Stimulated activated CD8-positive, alpha-beta memory T cell treated with anti-CD3 and anti-CD28 coated beads, Interleukin-7, amount 100 ng/mL, for 1 hour (primary cell): ENCODE measurements around the gene TKT.

Experiments used
- DNase-seq, 2 donors: peaks; one replicate each; pipeline ENCODE4 v3.0.0-alpha.2; 2020; ENCODE audit warnings: low read depth in 2 of 2

Gene TKT

DNA sequence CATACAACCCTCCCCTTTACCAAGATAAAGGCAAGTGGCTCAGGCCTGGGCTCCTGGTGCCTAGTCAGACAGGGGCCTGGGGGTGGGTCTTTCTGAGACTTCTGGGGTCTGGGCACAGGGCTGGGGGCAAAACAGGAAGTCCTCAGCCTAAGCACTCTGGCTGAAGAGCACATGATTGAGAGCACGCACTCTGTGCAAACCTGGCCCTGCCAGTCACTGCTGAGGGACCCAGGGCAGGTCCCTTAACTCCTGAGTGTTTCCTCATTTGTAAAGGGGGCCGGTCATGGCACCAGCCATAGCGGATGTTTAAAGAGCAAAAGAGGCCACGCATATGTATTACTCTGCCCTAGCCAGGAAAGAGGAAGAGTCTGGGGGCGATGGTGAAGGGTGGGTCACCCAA is 16.0 kb downstream of the TKT start:
- no peak for DNase-seq

DNA sequence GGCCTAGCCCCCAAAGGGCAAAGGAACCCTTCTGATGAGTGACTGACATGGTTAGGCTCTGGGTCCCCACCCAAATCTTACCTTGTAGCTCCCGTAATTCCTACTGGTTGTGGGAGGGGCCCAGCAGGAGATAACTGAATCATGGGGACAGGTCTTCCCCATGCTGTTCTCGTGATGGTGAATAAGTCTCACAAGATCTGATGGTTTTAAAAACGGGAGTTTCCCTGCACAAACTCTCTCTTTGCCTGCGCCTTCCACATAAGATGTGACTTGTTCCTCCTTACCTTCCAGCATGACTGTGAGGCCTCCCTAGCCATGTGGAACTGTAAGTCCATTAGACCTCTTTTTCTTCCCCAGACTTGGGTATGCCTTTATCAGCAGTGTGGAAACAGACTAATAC is 16.9 kb downstream of the TKT start:
- no peak for DNase-seq

DNA sequence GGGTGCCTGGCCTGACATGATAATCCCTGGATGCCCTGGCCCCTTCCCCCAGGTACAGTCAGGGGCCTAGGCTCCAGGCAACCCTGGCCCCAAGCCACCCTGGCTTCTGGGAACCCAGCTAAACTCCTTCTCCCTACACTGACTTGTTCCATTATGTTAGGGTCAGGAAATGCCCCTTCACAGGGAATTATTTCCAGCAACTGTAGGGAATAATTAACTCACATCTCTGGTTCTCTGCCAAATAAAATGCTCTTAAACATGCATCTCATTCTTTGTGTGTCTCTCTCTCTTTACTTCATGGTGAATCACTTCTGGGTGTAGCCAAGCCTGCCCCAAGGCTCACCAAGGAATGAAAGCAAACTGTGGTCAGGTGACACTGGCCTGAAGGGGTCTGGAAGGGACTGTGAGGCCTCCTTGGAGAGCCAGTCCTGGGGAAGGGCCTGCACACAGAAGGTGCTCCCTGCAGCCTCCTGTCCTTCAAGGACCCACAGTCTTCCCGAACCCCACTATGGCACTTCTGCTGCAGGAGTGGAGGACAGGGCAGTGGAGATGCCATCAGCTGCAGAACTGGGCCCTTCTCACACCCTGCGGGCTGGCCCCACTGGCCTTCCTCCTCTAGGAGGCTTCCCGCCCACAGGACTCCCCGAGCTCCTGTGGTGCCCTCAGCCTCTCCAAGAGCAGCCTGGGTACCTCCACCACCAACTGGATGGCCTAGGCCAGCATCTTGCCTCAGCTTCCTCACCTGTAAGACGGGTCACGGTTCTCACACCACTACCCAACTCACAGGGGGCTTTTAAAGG is 17.6 kb downstream of the TKT start:
- no peak for DNase-seq

DNA sequence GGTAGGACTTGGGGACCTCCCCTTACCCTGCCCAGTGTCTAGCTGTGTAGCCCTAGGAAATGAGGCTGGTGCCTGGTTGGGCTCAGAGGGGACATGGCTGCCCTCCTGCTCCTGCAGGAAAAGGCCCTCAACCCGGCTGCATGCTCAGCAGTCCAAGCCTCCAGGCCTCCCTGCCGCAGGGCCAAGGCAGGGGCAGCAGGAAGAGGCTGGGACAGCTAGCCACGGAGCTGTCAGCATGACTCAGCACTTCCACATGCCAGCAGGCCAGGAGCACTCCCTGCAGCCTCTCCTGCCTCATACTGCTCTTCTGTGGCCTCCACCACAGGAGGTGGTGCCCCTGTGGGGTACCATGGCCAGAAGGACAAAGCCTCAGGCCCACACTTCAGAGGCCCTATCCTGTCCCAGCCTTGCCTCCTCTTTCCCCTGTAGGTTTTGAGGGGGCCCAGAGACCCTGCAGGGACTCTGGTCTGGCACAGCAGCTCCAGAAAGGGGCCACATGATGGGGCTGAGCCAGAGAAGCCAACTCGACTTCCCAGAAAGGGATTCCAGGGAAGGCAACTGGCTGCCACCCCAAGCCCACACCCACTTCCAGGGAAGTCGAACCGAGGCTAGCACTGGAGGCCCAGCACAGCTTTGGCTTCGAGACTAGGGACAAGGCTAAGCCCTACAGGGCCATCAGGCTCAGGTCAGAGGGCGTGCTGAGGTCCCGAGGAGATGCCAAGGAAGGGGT is 19.5 kb downstream of the TKT start:
- no peak for DNase-seq

DNA sequence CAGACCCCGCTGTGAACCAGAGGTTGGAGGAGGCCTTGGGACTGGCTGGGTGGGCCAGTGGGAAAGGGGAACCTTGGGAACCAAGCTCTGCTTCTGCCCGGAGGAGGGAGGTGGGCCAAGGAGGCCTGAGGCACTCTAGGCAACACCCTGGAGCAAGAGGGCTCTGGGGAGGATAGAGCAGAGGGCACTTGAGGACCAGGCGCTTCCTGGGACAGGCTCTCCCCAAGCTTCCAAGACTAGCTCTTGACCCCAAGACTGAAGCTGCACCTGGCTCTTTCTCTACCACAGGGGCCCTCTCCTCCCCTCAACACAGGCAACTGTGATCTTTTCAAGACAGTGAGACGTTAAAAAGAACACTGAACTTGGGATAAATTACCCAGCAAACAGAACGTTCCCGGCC is 20.3 kb downstream of the TKT start:
- DNase-seq = no peak

- DNase-seq = no peak
Measured at GRCh38 chr3:53234841-53235232, 21.0 kb downstream of the TKT start.

DNA sequence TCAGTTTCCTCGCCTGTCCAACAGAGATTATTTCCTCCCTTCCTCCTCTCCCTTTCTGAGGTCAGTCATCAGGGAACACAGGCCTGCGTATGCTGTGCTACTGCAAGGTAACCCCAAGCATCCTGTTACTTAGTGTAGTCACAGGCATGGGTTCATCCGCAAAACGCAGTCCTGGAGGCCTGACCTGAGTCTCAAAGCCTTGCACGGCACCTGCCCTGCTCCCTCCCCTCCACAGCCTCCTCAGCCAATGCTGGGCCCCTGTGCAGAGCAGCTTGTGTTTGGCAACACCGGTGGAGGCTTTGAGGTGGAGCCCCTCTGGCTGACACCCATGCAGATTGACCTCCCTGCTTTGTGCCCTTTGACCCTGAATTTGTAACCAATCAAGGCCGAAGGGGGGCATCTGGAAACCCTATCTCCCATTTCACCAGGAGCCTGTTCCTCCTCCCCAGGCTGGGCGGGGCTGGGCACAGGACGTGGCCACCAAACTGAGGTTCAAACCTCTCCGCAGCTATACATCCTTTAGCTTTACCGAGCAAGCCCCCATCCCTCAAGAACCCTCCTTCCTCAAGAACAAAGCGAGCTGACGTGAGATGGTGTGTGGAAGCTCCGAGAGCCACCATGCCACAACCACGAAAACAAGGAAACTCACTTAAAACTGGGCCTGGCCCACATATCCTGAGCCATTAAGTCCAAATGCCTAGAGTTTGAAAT is 21.5 kb downstream of the TKT start:
- no peak for DNase-seq

DNA sequence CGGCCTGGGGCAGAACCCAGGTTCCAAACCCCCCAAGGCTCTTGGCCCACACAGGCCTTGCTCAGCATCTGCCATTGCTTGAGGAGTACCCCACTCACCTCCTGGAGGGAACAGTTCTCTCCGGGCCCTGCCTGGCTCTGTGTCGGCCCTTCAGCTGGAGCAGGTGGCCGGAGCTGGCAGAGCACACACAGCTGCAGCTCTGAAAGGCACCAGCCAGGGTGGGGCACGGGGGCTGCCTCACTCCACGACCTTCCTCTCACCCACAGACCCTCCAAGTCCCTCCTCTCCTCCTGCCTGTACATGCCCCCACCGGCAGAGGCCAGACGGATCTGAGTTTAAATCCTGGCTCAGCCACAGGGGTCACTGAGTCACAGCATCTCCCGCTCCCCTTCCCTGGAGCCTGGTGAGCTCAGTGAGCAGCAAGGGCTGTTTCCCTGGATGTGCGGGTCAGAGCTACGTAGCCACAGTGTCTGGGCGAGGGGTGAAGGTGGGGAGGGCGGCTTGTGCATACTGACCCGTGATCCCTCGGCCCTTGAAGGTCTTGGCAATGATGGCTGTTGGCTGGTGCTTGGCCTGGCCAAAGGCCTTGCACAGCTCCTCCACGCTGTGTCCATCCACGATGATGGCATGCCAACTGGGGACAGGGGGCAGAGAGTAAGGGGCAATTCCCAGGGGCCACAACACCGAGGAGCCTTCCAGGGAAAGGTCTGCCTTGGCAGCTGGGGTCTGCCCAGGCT is 23.0 kb downstream of the TKT start:
- no peak for DNase-seq

- no peak for DNase-seq
Measured at GRCh38 chr3:53231532-53232511, 24.0 kb downstream of the TKT start.

DNA sequence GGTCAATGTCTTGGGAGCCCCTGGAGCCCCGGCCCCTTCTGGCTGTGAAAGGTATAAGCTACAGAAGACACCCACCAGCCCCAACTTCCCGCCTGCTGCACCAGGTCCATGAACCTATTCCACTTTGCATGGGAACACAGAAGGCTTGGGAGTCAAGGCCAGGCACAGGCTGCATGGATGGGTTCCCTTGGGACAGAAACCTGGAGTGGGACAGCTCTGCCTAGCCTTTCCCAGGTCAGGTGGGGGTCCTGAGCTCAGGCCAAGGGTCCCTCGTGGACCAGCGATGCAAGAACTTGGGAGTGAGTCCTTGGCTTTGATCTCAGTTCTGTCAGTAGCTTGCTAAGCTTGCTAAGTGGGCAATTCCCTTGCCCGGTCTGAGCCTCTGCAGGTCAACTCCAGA is 25.0 kb downstream of the TKT start:
- DNase-seq = no peak

GRCh38 chr3:53230041-53230621 is 25.7 kb downstream of the TKT start:
- DNase-seq = no peak

DNA sequence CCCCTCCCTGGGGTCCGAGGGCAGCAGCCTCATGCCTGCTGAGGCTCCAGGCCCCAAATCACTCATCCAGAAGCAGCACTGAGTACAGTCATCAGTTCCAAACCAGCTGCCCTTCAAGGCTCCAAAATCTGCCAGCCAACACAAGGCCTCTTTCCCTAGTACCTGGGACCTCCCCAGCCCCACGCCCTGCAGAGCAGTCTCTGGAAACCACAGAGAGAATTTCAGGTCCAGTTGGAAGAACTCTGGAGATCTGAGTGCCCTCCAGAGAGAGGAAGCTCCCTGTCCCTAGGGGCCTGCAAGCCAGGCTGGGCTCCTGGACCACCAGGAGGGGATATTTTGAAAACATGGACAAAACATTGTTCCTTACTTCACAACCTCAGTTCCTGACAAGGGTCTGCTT is 26.2 kb downstream of the TKT start:
- DNase-seq = no peak

DNA sequence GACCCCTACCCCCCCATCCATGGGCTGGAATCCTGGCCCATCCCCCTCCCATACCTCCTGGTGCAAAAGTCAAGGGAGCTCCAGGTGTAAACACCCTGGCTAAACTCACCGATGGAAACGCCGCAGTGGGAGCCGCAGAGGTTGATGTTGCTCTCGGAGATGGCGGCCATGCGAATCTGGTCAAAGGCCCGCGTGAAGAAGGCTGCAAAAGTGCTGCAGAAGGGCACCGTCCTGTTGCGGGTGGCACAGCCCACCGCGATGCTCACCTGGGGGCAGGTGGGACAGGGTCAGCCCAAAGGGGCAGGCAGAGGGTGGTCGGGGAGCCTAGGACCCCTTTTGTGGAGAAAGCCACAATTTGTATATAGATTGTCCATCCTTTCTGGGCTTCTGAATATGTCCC is 26.7 kb downstream of the TKT start:
- no peak for DNase-seq

GRCh38 chr3:53227993-53228885 is 27.6 kb downstream of the TKT start:
- no peak for DNase-seq

DNA sequence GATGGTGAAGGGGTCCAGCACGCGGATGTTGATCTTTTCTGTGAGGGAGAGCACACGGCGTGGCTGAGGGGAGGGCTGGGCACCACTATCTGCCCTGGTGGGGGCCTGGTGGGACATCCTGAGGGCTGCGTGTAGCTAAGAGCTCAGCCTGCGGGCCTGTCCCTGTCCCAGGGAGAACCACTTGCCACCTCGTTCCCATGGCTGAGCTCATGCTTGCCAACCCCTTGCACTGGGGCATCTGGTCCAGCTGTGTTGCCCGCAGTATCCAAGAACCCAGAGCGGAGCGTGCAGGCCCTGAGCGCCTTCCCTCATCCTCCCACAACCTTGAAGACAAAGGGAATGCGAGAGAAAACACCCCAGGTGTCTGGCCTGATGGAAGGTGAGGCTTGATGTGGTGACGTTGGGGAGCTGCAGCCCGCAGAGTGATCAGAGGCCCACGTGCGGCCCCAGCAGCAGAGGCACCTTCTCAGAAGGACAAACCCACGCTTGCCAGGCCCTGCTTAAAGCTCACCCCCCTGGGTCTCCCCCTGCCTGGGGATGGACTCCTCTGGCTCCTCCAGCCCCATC is 28.9 kb downstream of the TKT start:
- DNase-seq = no peak

GRCh38 chr3:53226142-53226840 is 29.5 kb downstream of the TKT start:
- no peak for DNase-seq

DNA sequence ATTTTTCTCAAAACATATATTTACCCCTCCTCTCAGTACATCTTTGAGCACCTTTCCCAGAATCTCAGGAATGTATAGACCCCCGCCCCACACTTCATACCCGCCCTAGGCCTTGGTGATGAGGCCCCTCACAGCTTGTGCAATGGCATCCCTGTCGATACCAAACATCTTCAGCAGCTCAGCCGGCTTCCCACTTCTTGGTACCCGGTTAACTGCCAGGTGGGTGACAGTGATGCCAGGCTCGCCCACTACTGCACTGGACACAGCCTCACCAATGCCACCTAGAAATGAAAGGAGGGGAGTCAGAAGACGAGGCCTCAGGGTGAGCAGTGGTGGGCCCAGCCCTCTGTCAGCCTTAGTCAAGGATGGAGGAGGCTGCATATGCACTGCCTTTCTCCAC is 30.2 kb downstream of the TKT start:
- DNase-seq = no peak

DNA sequence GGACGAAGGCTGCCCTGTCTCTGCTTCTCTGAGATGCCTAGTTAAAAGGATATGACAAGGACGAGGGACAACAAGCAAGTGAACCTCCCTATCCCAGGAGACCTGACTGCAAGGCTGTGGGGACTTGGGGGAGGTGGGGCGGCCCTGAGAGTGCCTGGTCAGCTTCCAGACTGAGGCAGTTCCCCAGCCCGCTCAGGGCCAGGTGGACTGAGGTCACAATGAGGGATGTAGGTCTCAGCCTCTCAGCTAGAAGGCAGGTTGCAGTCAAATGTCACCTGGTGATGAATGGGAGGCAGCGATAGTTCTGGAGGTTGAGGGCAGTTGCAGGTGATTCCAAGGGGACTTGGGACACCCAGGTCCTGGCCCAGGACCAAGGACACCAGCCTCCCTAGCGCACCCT is 30.6 kb downstream of the TKT start:
- no peak for DNase-seq

- no peak for DNase-seq
Measured at GRCh38 chr3:53224536-53224935, 31.3 kb downstream of the TKT start.
